Measurements from ENCODE around the gene TCEA3. TPM values are rescaled to one million over a fixed set of nuclear protein-coding genes. Genes with fewer than 3 reads are reported as not detected.

The TCEA3 gene
- total and polyA plus RNA-seq, 2 of the 4 experiments (the other 2 are of a cell fraction) = 3.0 to 6.3 TPM

GRCh38 chr1:23417570-23417969, 7.0 kb downstream of the TCEA3 start:
- Histone ChIP-seq H4K91ac (ENCODE audit: insufficient read depth, low read depth, low read length) (no peak overlapping the region), H3K4me1 (ENCODE audit: control insufficient read depth, insufficient read depth, low read length) (peaks cover 10% of the 10 kb centered on the region), H2AK5ac (ENCODE audit: low read depth, low read length) (peak overlapping the region; percentile 18; the same call in 1 of the 2 replicates), H4K20me1 (ENCODE audit: insufficient read depth, low read length) (no peaks in the 10 kb centered on the region; the same call in 1 of the 2 replicates), H3K9ac (ENCODE audit: low read depth, low read length) (no peak overlapping the region), H3K27ac (ENCODE audit: insufficient read depth, low read length) (no peak overlapping the region), H3K56ac (ENCODE audit: extremely low read depth, insufficient read depth, low read length) (no peak overlapping the region), H2BK5ac (ENCODE audit: low read depth, low read length, poor library complexity, severe bottlenecking) (no peak overlapping the region), H3K18ac (ENCODE audit: low read depth, low read length) (no peak overlapping the region), H3K9me1 (ENCODE audit: insufficient read depth, low read length) (peaks cover 13% of the 10 kb centered on the region), H3K79me1 (ENCODE audit: low read depth in 1 of 2, low read length in 2 of 2) (peaks cover 0 to 11% of the 10 kb centered on the region in 2 experiments; a peak in 2 of 4 replicates), H3K23ac (ENCODE audit: low read depth, low read length) (no peak overlapping the region), H3K4me3 (ENCODE audit: insufficient read depth, low read depth, low read length) (no peak overlapping the region), H3K36me3 (ENCODE audit: control insufficient read depth, insufficient read depth, low read length) (no peaks in the 10 kb centered on the region), H2BK20ac (ENCODE audit: low read depth, low read length) (no peak overlapping the region), H2AK9ac (replicated peaks; ENCODE audit: low read depth, low read length, poor library complexity) (no peak overlapping the region), H4K8ac (ENCODE audit: low read depth in 2 of 2, low read length in 2 of 2) (no peak overlapping the region), H3K14ac (replicated peaks; ENCODE audit: low read depth, low read length) (peak overlapping the region; percentile 56; the same call in 1 of the 2 replicates), H2BK120ac (ENCODE audit: low read depth, low read length) (no peak overlapping the region), H2BK15ac (ENCODE audit: low read depth, low read length) (no peak overlapping the region), H3K4ac (ENCODE audit: low read depth, low read length) (no peak overlapping the region), H2AFZ (replicated peaks; ENCODE audit: low read length, poor library complexity) (no peak overlapping the region), H4K5ac (ENCODE audit: low read depth, low read length) (no peak overlapping the region), H3K4me2 (ENCODE audit: low read depth, low read length) (no peak overlapping the region), H3K9me3 (ENCODE audit: control insufficient read depth, insufficient read depth, low read length) (no peaks in the 10 kb centered on the region), H3K27me3 (ENCODE audit: control insufficient read depth, insufficient read depth, low read length) (no peaks in the 10 kb centered on the region)
- no peak for DNase-seq
- no peak for TF ChIP-seq POLR2A (IDR thresholded peaks at IDR 0.05; ENCODE audit: low read depth, low read length)
- no peak for TF ChIP-seq RCOR1 (IDR thresholded peaks at IDR 0.05; ENCODE audit: insufficient replicate concordance, low read length)
- no peak for TF ChIP-seq MAFK (IDR thresholded peaks at IDR 0.05; ENCODE audit: low read depth, low read length)
- TF ChIP-seq RAD21 (IDR thresholded peaks at IDR 0.05; ENCODE audit: low read length) = no peak
- TF ChIP-seq BHLHE40 (IDR thresholded peaks at IDR 0.05; ENCODE audit: low read depth, low read length) = no peak
- TF ChIP-seq ELK1 (IDR thresholded peaks at IDR 0.05; ENCODE audit: borderline replicate concordance, low read depth, low read length) = no peak
- no peak for TF ChIP-seq SMC3 (IDR thresholded peaks at IDR 0.05; ENCODE audit: low read depth, low read length)
- TF ChIP-seq FOS (IDR thresholded peaks at IDR 0.05; ENCODE audit: low read depth, low read length) = no peak
- no peak for TF ChIP-seq CEBPB (IDR thresholded peaks at IDR 0.05; ENCODE audit: low read depth, low read length)
- no peak for TF ChIP-seq CTCF (conservative IDR thresholded peaks at IDR 0.05; ENCODE audit: low read depth, low read length)
- TF ChIP-seq NFE2L2 (IDR thresholded peaks at IDR 0.05; ENCODE audit: low read depth, low read length) = no peak
- in situ Hi-C loops (cut with MboI; ENCODE audit: low sequenced_read_pairs) (no loop called here), intact Hi-C loops (cut with micrococcal nuclease) (no loop called here), dilution Hi-C loops (cut with HindIII; ENCODE audit: low sequenced_read_pairs, unreplicated experiment) (no loop called here)
- ATAC-seq (ENCODE audit: low read depth) = no peak
- WGBS, 2 experiments (ENCODE audit: extremely low coverage in 2 of 2, insufficient read length in 1 of 2) = 0% methylated on average over 1 of the region's 3 CpGs; no CpG with 5 or more reads in 1 of the 2 experiments
- ChIA-PET CTCF (no interaction called here), POLR2A (ENCODE audit: unreplicated experiment) (no interaction called here)
- BruUV-seq (replicated peaks) = no TSS peak

Measured in IMR-90 (cell line).